HG02870 (cell line): ENCODE measurements around the gene DAPK1.

ENCODE experiments used
- ATAC-seq: cut with Tn5 transposase; IDR thresholded peaks from one replicate; pipeline ENCODE4 v1.9.1; 2021; ENCODE audit warnings: mild to moderate bottlenecking, moderate library complexity; ENCODE audit not compliant: unreplicated experiment

Gene DAPK1

GRCh38 chr9:87587864-87588263, 90.2 kb downstream of the DAPK1 start:
- ATAC-seq: no peak

- no peak for ATAC-seq
Observed at GRCh38 chr9:87588339-87588738, 90.7 kb downstream of the DAPK1 start.

GRCh38 chr9:87590996-87591395, 93.3 kb downstream of the DAPK1 start:
- ATAC-seq: no peak

- no peak for ATAC-seq
Observed at GRCh38 chr9:87592554-87593358, 95.1 kb downstream of the DAPK1 start.

GRCh38 chr9:87593359-87593980, 95.8 kb downstream of the DAPK1 start:
- ATAC-seq: no peak

GRCh38 chr9:87594194-87594593, 96.5 kb downstream of the DAPK1 start:
- no peak for ATAC-seq

GRCh38 chr9:87594662-87595061, 97.0 kb downstream of the DAPK1 start:
- no peak for ATAC-seq

- ATAC-seq: no peak
Observed at GRCh38 chr9:87595610-87596009, 97.9 kb downstream of the DAPK1 start.

GRCh38 chr9:87596862-87597261, 99.2 kb downstream of the DAPK1 start:
- ATAC-seq: no peak

- ATAC-seq: no peak
Observed at GRCh38 chr9:87597710-87598443, 100.2 kb downstream of the DAPK1 start.

GRCh38 chr9:87599901-87600610, 102.4 kb downstream of the DAPK1 start:
- ATAC-seq: no peak

GRCh38 chr9:87601176-87601575, 103.5 kb downstream of the DAPK1 start:
- no peak for ATAC-seq

- no peak for ATAC-seq
Observed at GRCh38 chr9:87601595-87601994, 103.9 kb downstream of the DAPK1 start.

GRCh38 chr9:87602933-87603643, 105.4 kb downstream of the DAPK1 start:
- no peak for ATAC-seq

GRCh38 chr9:87603854-87604490, 106.3 kb downstream of the DAPK1 start:
- ATAC-seq: no peak

GRCh38 chr9:87604886-87605588, 107.4 kb downstream of the DAPK1 start:
- ATAC-seq: no peak

- ATAC-seq: no peak
Observed at GRCh38 chr9:87605676-87606075, 108.0 kb downstream of the DAPK1 start.

GRCh38 chr9:87606841-87607521, 109.3 kb downstream of the DAPK1 start:
- no peak for ATAC-seq

- no peak for ATAC-seq
Observed at GRCh38 chr9:87607859-87608258, 110.2 kb downstream of the DAPK1 start.
